CD4-positive, alpha-beta T cell (primary cell): ENCODE measurements around the gene RUNX2. TPM values are rescaled to one million over a fixed set of nuclear protein-coding genes. Genes with fewer than 3 reads are reported as not detected.

Experiments used
- ATAC-seq: fragments of 200-7000 bp; cut with Tn5 transposase; one replicate; pipeline ENCODE4 v1.10.0; 2022; ENCODE audit warnings: mild to moderate bottlenecking; ENCODE audit not compliant: poor library complexity
- CTCF ChIA-PET: fragments of 350-600 bp; sonication (Branson Sonifier 250); formaldehyde crosslinking; loops from one replicate; lab custom pipeline; 2021; ENCODE audit warnings: antibody characterized with exemption, inconsistent platforms; lab: Charles Lee
- POLR2A ChIA-PET: fragments of 350-600 bp; sonication (Branson Sonifier 250); formaldehyde crosslinking; loops from one replicate; lab custom pipeline; 2021; ENCODE audit warnings: antibody characterized with exemption, inconsistent platforms; lab: Charles Lee
- DNase-seq, 14 experiments: peaks; one replicate each; pipeline ENCODE4 v3.0.0-alpha.2; 2013 to 2020; ENCODE audit warnings: mixed read lengths in 2 of 14
- H3K27ac ChIP-seq, 2 donors: one replicate each; pipeline versions ENCODE4 v1.5.1 to v1.7.0; 2013; ENCODE audit warnings: low read length in 2 of 2, low read depth in 1 of 2, mild to moderate bottlenecking in 1 of 2
- H3K27me3 ChIP-seq, 2 experiments: 1 replicate in 1 of 2; 2 replicates in 1 of 2; pipeline versions ENCODE4 v1.6.1 to v1.7.0; 2013; ENCODE audit warnings: low read length in 2 of 2, control low read depth in 1 of 2, mild to moderate bottlenecking in 1 of 2, moderate library complexity in 1 of 2; ENCODE audit not compliant: insufficient read depth in 2 of 2, control insufficient read depth in 1 of 2
- H3K36me3 ChIP-seq: one replicate; pipeline ENCODE4 v1.6.1; 2013; ENCODE audit warnings: low read length, control low read depth; ENCODE audit not compliant: insufficient read depth
- H3K4me1 ChIP-seq: one replicate; pipeline ENCODE4 v1.6.1; 2013; ENCODE audit warnings: low read length, control low read depth; ENCODE audit not compliant: insufficient read depth
- H3K4me3 ChIP-seq: one replicate; pipeline ENCODE4 v1.5.1; 2013; ENCODE audit warnings: mild to moderate bottlenecking, low read length, moderate library complexity
- H3K9me3 ChIP-seq, 2 experiments: 1 replicate in 1 of 2; 2 replicates in 1 of 2; pipeline versions ENCODE4 v1.6.1 to v1.7.0; 2013; ENCODE audit warnings: low read length in 2 of 2, mild to moderate bottlenecking in 2 of 2, control low read depth in 1 of 2, moderate library complexity in 1 of 2; ENCODE audit not compliant: control insufficient read depth in 1 of 2, insufficient read depth in 1 of 2
- H3K27ac Mint-ChIP-seq: one replicate; pipeline ENCODE4 v1.8.0; 2020; ENCODE audit warnings: mixed read lengths
- H3K27me3 Mint-ChIP-seq: one replicate; pipeline ENCODE4 v1.8.0; 2021; ENCODE audit warnings: mixed read lengths
- H3K36me3 Mint-ChIP-seq: one replicate; pipeline ENCODE4 v1.8.0; 2021; ENCODE audit warnings: low read depth, mixed read lengths
- H3K4me1 Mint-ChIP-seq: one replicate; pipeline ENCODE4 v1.8.0; 2021; ENCODE audit warnings: low read depth, mixed read lengths
- H3K4me3 Mint-ChIP-seq: one replicate; pipeline ENCODE4 v1.8.0; 2020; ENCODE audit warnings: mild to moderate bottlenecking, mixed read lengths
- H3K9me3 Mint-ChIP-seq: one replicate; pipeline ENCODE4 v1.8.0; 2020; ENCODE audit warnings: mixed read lengths
- intact Hi-C, 2 experiments: fragments of 100-400 bp; cut with DNase I in 1 of 2; cut with micrococcal nuclease in 1 of 2; formaldehyde crosslinking; loops; one replicate each; pipeline versions ENCODE4 v1.15.1 to v1.9.0; 2023 to 2025; cut with DNase I, micrococcal nuclease
- total RNA-seq, 174 experiments: library from RNA in 2 of 174; stranded (reverse) in 2 of 174; gene quantifications; one replicate each; pipeline ENCODE4 v1.2.3 and lab custom pipeline; 2021 to 2026
- TF ChIP-seq, protein P1 (sequence below): fragments of 200-600 bp; IDR thresholded peaks from one replicate; pipeline ENCODE4 v1.8.0; 2022; ENCODE audit warnings: antibody characterized with exemption, mild to moderate bottlenecking

The RUNX2 gene
- total RNA-seq, 2 experiments from 2014 or later, result 17.5 to 18.0 TPM

- TF ChIP-seq, protein P1, sequence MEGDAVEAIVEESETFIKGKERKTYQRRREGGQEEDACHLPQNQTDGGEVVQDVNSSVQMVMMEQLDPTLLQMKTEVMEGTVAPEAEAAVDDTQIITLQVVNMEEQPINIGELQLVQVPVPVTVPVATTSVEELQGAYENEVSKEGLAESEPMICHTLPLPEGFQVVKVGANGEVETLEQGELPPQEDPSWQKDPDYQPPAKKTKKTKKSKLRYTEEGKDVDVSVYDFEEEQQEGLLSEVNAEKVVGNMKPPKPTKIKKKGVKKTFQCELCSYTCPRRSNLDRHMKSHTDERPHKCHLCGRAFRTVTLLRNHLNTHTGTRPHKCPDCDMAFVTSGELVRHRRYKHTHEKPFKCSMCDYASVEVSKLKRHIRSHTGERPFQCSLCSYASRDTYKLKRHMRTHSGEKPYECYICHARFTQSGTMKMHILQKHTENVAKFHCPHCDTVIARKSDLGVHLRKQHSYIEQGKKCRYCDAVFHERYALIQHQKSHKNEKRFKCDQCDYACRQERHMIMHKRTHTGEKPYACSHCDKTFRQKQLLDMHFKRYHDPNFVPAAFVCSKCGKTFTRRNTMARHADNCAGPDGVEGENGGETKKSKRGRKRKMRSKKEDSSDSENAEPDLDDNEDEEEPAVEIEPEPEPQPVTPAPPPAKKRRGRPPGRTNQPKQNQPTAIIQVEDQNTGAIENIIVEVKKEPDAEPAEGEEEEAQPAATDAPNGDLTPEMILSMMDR, result no peak
- ATAC-seq (no peak), DNase-seq (no peak)
- ChIA-PET POLR2A (interaction anchor here (1.0 kb wide), 1 partner anchor 439 kb away, joined by 3 read pairs; no protein-coding TSS in a partner anchor), CTCF (interaction anchor here (0.6 kb wide), 1 partner anchor 13 kb away, joined by 3 read pairs; no protein-coding TSS in a partner anchor)
- Histone ChIP-seq H3K4me3 (no peak overlapping the region), H3K4me1 (peaks cover 15% of the 10 kb centered on the region), H3K9me3 (no peaks in the 10 kb centered on the region), H3K27me3 (peaks cover 3 to 27% of the 10 kb centered on the region in 2 experiments), H3K36me3 (no peaks in the 10 kb centered on the region), H3K27ac (no peak overlapping the region)
- Mint-ChIP-seq H3K27me3 (peaks cover 17% of the 10 kb centered on the region), H3K9me3 (no peaks in the 10 kb centered on the region), H3K36me3 (no peaks in the 10 kb centered on the region), H3K4me3 (no peak overlapping the region), H3K4me1 (peaks cover 13% of the 10 kb centered on the region), H3K27ac (no peak overlapping the region)
- intact Hi-C loops, result loop anchor here in 1 of 2 experiments (5.0 to 10.0 kb wide), 3 partner anchors 113 to 941 kb away; no protein-coding TSS in a partner anchor
Measured at GRCh38 chr6:45415315-45415714, 87.2 kb downstream of the RUNX2 start.

DNA sequence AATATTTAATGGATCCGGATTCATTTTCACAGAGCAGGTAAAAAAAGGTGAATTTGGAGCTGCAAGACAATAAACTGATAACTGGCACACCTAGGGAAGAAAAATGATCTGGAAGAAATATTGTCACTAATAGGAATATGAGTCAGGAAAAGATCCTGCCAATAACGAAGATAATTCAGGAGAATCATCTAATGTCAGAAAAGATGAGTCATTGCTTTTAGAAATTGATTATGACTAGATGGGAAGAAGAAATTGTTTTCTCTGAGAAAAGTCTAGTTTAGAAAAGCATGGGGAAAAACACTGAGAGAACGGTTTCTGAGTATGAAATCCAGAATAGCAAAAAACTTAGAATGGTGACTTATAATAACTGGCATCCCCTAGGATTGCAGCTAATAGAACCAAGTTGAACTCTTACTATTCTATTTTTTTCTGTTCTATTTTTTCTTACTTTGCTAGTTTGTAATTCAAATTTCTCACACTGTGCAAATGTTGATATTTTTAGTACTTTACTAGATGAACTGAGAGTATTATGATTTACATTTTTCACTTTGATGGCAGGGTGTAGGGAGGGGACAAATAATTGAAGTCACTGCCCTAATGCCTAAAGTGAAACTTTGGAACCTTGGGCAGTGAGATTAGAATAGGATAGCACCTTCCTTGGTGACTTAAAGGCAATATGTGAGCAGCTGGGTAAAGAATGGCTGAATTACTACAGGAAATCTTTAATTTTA, 87.8 kb downstream of the RUNX2 start:
- Histone ChIP-seq H3K4me1 (peaks cover 21% of the 10 kb centered on the region), H3K27me3 (peaks cover 6 to 32% of the 10 kb centered on the region in 2 experiments), H3K4me3 (no peak overlapping the region), H3K27ac (no peak overlapping the region), H3K36me3 (no peaks in the 10 kb centered on the region), H3K9me3 (no peaks in the 10 kb centered on the region)
- intact Hi-C loops, result loop anchor here in 1 of 2 experiments (5.0 to 10.0 kb wide), 3 partner anchors 114 to 941 kb away; no protein-coding TSS in a partner anchor
- ChIA-PET POLR2A (interaction anchor here (1.0 kb wide), 1 partner anchor 439 kb away, joined by 3 read pairs; no protein-coding TSS in a partner anchor), CTCF (no interaction called here)
- Mint-ChIP-seq H3K36me3 (peaks cover 6% of the 10 kb centered on the region), H3K9me3 (no peaks in the 10 kb centered on the region), H3K4me3 (no peak overlapping the region), H3K4me1 (peaks cover 19% of the 10 kb centered on the region), H3K27ac (no peak overlapping the region), H3K27me3 (peaks cover 23% of the 10 kb centered on the region)
- ATAC-seq (no peak), DNase-seq (no peak)
- TF ChIP-seq, protein P1, result no peak

- H3K27ac ChIP-seq, result no peak overlapping the region
- H3K27me3 ChIP-seq, result peaks cover 9 to 33% of the 10 kb centered on the region in 2 experiments
- no peaks in the 10 kb centered on the region for H3K36me3 ChIP-seq
- POLR2A ChIA-PET, result interaction anchor here (1.3 kb wide), 1 partner anchor 298 kb away, joined by 4 read pairs; no protein-coding TSS in a partner anchor
- no peaks in the 10 kb centered on the region for H3K9me3 ChIP-seq
- DNase-seq (no peak), ATAC-seq (no peak)
- Mint-ChIP-seq H3K27ac (no peak overlapping the region), H3K4me1 (peaks cover 25% of the 10 kb centered on the region), H3K36me3 (peaks cover 12% of the 10 kb centered on the region), H3K27me3 (peaks cover 31% of the 10 kb centered on the region), H3K9me3 (no peaks in the 10 kb centered on the region), H3K4me3 (no peak overlapping the region)
- CTCF ChIA-PET, result no interaction called here
- peaks cover 29% of the 10 kb centered on the region for H3K4me1 ChIP-seq
- TF ChIP-seq, protein P1, result no peak
- intact Hi-C loops, result loop anchor here in 1 of 2 experiments (5.0 to 10.0 kb wide), 3 partner anchors 114 to 942 kb away; no protein-coding TSS in a partner anchor
- H3K4me3 ChIP-seq, result no peak overlapping the region
Measured at GRCh38 chr6:45416700-45417099, 88.6 kb downstream of the RUNX2 start.
